HEK293T (cell line): ENCODE measurements around the gene CBR4.

Experiments used
- BHLHE40 ChIP-seq: fragments of 450-650 bp; IDR thresholded peaks from 2 replicates; pipeline ENCODE4 v1.6.1; 2016; ENCODE audit warnings: mild to moderate bottlenecking, moderate library complexity, borderline replicate concordance
- ELF4 ChIP-seq: fragments of 450-650 bp; IDR thresholded peaks from 2 replicates; pipeline ENCODE4 v1.6.1; 2017; ENCODE audit warnings: antibody characterized with exemption
- FOXK2 ChIP-seq: fragments of 450-650 bp; IDR thresholded peaks from 2 replicates; pipeline ENCODE4 v1.6.1; 2016; ENCODE audit warnings: mild to moderate bottlenecking
- FOXM1 ChIP-seq: fragments of 450-650 bp; IDR thresholded peaks from 2 replicates; pipeline ENCODE4 v1.6.1; 2017; ENCODE audit warnings: mild to moderate bottlenecking, borderline replicate concordance
- LEF1 ChIP-seq: fragments of 450-650 bp; IDR thresholded peaks from 2 replicates; pipeline ENCODE4 v1.6.1; 2017; ENCODE audit warnings: mild to moderate bottlenecking, borderline replicate concordance
- PKNOX1 ChIP-seq: fragments of 450-650 bp; IDR thresholded peaks from 2 replicates; pipeline ENCODE4 v1.6.1; 2016
- SUZ12 ChIP-seq: fragments of 450-650 bp; IDR thresholded peaks from 2 replicates; pipeline ENCODE4 v1.6.1; 2016; ENCODE audit warnings: mild to moderate bottlenecking
- TARDBP ChIP-seq: fragments of 450-650 bp; IDR thresholded peaks from 2 replicates; pipeline ENCODE4 v1.6.1; 2016
- ZNF384 ChIP-seq: fragments of 450-650 bp; IDR thresholded peaks from 2 replicates; pipeline ENCODE4 v1.6.1; 2016

GRCh38 chr4:169054879-169055278 is 44.8 kb upstream of the CBR4 start:
- TF ChIP-seq ELF4 (no peak), BHLHE40 (no peak), PKNOX1 (no peak), FOXM1 (no peak), LEF1 (no peak), FOXK2 (no peak), SUZ12 (no peak), ZNF384 (no peak), TARDBP (no peak)
